ENCODE results near the gene RPL29.

RPL29 gene

DNA sequence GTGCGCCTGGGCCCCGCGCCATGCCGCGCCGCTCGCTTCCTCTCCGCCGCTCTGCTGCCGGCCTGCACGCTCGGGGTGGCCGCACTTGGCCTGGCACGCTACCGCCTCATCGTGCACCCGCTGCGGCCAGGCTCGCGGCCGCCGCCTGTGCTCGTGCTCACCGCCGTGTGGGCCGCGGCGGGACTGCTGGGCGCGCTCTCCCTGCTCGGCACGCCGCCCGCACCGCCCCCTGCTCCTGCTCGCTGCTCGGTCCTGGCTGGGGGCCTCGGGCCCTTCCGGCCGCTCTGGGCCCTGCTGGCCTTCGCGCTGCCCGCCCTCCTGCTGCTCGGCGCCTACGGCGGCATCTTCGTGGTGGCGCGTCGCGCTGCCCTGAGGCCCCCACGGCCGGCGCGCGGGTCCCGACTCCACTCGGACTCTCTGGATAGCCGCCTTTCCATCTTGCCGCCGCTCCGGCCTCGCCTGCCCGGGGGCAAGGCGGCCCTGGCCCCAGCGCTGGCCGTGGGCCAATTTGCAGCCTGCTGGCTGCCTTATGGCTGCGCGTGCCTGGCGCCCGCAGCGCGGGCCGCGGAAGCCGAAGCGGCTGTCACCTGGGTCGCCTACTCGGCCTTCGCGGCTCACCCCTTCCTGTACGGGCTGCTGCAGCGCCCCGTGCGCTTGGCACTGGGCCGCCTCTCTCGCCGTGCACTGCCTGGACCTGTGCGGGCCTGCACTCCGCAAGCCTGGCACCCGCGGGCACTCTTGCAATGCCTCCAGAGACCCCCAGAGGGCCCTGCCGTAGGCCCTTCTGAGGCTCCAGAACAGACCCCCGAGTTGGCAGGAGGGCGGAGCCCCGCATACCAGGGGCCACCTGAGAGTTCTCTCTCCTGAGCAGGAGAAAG lies 39.6 kb downstream of the RPL29 start:
- Histone ChIP-seq H3K36me3 (ENCODE audit: control insufficient read depth, insufficient read depth, low read length) (no peaks in the 10 kb centered on the region), H3K27me3 (replicated peaks; ENCODE audit: control insufficient read depth, insufficient read depth, low read length) (no peaks in the 10 kb centered on the region), H3K4me3 (replicated peaks; ENCODE audit: low read depth, low read length) (no peak overlapping the region)
- no peak for DNase-seq (ENCODE audit: extremely low read depth, insufficient read length)
- TF ChIP-seq, protein P1, sequence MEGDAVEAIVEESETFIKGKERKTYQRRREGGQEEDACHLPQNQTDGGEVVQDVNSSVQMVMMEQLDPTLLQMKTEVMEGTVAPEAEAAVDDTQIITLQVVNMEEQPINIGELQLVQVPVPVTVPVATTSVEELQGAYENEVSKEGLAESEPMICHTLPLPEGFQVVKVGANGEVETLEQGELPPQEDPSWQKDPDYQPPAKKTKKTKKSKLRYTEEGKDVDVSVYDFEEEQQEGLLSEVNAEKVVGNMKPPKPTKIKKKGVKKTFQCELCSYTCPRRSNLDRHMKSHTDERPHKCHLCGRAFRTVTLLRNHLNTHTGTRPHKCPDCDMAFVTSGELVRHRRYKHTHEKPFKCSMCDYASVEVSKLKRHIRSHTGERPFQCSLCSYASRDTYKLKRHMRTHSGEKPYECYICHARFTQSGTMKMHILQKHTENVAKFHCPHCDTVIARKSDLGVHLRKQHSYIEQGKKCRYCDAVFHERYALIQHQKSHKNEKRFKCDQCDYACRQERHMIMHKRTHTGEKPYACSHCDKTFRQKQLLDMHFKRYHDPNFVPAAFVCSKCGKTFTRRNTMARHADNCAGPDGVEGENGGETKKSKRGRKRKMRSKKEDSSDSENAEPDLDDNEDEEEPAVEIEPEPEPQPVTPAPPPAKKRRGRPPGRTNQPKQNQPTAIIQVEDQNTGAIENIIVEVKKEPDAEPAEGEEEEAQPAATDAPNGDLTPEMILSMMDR (IDR thresholded peaks at IDR 0.05; ENCODE audit: insufficient read depth, low read length, poor library complexity, severe bottlenecking), result peak; percentile 24

DNA sequence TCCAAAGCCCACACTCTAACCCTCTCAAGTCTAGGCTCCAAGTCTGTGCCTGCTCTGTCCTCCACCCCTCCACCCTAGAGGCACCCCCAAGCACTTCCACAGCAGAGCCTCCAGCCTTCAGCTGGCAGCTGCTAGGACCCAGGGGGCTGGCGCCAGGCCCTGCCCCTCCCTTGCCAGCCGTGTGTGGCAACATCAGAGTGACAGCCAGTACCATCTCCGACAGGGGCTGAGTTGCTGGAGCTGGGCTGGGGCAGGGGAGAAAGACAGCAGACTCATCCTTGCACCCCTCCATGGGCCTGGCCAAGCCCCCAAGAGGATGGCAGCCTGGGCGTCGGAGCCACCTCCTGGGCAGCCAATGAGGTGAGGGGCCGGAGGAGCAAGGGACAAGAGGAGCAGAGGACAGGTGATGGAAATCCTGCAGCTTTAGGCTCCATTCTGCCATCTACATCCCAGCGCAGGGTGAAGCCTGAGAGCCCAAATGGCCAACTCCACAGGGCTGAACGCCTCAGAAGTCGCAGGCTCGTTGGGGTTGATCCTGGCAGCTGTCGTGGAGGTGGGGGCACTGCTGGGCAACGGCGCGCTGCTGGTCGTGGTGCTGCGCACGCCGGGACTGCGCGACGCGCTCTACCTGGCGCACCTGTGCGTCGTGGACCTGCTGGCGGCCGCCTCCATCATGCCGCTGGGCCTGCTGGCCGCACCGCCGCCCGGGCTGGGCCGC lies 40.4 kb downstream of the RPL29 start, which contains the start of gene GPR62:
TSS of gene GPR62 (plus strand) at position 207 of the 718 bp plus-strand sequence. CDS start at position 479, 272 bp downstream.
- no peak for DNase-seq (ENCODE audit: extremely low read depth, insufficient read length)
- TF ChIP-seq, protein P1 (IDR thresholded peaks at IDR 0.05; ENCODE audit: insufficient read depth, low read length, poor library complexity, severe bottlenecking), result no peak
- no peaks in the 10 kb centered on the region for H3K27me3 ChIP-seq (replicated peaks; ENCODE audit: control insufficient read depth, insufficient read depth, low read length)
- no peaks in the 10 kb centered on the region for H3K36me3 ChIP-seq (ENCODE audit: control insufficient read depth, insufficient read depth, low read length)
- no peak within 1 kb of the TSS for H3K4me3 ChIP-seq (replicated peaks; ENCODE audit: low read depth, low read length)

DNA sequence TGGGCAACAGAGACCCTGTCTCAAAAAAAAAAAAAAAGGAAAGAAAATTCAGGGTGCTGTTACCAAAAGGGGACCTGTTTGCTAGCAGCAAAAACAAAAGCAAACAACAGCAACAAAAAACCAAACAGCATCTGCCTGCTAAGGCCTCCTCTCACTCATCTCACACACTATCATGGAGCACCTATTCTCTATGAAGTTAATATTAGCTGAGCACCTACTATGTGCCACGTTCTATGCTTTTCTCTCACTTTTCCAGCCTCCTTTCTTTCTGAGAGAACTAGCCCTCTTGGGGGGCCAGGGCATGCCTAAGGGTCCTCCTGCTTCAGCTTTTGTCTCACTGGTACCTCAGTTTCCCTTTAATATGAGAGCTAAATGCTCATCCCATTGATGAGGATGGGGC lies 41.0 kb downstream of the RPL29 start:
- Histone ChIP-seq H3K27me3 (replicated peaks; ENCODE audit: control insufficient read depth, insufficient read depth, low read length) (no peaks in the 10 kb centered on the region), H3K4me3 (replicated peaks; ENCODE audit: low read depth, low read length) (no peak overlapping the region), H3K36me3 (ENCODE audit: control insufficient read depth, insufficient read depth, low read length) (no peaks in the 10 kb centered on the region)
- no peak for DNase-seq (ENCODE audit: extremely low read depth, insufficient read length)
- TF ChIP-seq, protein P1 (IDR thresholded peaks at IDR 0.05; ENCODE audit: insufficient read depth, low read length, poor library complexity, severe bottlenecking), result no peak

DNA sequence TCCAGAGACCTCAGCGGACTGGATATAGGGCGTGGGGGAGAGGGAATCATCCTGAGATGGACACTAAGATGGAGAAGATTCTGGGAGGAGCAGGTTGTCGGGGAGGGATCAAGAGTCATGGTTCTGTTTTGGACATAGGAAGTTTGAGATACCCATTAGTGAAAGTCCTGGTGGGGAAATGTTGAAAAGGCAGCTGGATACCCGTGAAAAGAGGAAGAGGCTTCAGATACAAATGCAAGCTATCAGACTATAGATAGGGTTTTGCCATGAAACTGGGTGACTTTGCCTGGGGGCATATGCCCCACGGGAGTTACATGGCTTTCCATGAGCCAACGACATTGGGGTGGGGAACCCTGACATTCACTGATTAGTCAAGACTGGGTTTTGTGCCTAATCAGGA lies 41.6 kb downstream of the RPL29 start:
- TF ChIP-seq, protein P1 (IDR thresholded peaks at IDR 0.05; ENCODE audit: insufficient read depth, low read length, poor library complexity, severe bottlenecking), result no peak
- no peak for DNase-seq (ENCODE audit: extremely low read depth, insufficient read length)
- H3K36me3 ChIP-seq (ENCODE audit: control insufficient read depth, insufficient read depth, low read length), result peaks cover 1% of the 10 kb centered on the region
- no peak overlapping the region for H3K4me3 ChIP-seq (replicated peaks; ENCODE audit: low read depth, low read length)
- H3K27me3 ChIP-seq (replicated peaks; ENCODE audit: control insufficient read depth, insufficient read depth, low read length), result no peaks in the 10 kb centered on the region

DNA sequence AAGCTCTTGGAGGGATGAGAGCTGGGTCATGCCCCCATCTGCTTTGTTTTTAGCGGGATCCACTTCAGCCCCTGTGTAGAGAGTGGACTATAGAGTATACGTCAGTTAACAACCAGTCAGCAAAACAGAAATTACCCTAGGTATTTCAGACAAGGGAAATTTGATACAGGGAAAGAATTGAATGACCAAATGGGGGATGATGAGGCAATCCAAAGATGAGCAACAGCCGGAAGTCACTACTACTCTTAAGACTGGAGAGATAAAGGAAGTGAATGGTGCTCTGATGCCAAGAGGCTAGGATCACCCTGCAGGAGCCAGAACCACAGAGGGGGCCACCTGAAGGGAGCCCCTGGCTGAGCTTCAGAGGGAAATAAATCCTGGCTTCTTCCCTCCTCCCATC lies 42.2 kb downstream of the RPL29 start:
- peaks cover 3% of the 10 kb centered on the region for H3K36me3 ChIP-seq (ENCODE audit: control insufficient read depth, insufficient read depth, low read length)
- TF ChIP-seq, protein P1 (IDR thresholded peaks at IDR 0.05; ENCODE audit: insufficient read depth, low read length, poor library complexity, severe bottlenecking), result no peak
- no peaks in the 10 kb centered on the region for H3K27me3 ChIP-seq (replicated peaks; ENCODE audit: control insufficient read depth, insufficient read depth, low read length)
- H3K4me3 ChIP-seq (replicated peaks; ENCODE audit: low read depth, low read length), result no peak overlapping the region
- DNase-seq (ENCODE audit: extremely low read depth, insufficient read length), result no peak

All from GM06990 (cell line).